Measurements from ENCODE around the gene GDPD3. TPM values are rescaled to one million over a fixed set of nuclear protein-coding genes. Genes with fewer than 3 reads are reported as not detected.

Gene GDPD3
- total and polyA plus RNA-seq, 10 of the 15 experiments (the other 5 are each of a cell fraction or from before 2014, with no cell fraction given), result 0.29 to 3.3 (median 0.97) TPM

DNA sequence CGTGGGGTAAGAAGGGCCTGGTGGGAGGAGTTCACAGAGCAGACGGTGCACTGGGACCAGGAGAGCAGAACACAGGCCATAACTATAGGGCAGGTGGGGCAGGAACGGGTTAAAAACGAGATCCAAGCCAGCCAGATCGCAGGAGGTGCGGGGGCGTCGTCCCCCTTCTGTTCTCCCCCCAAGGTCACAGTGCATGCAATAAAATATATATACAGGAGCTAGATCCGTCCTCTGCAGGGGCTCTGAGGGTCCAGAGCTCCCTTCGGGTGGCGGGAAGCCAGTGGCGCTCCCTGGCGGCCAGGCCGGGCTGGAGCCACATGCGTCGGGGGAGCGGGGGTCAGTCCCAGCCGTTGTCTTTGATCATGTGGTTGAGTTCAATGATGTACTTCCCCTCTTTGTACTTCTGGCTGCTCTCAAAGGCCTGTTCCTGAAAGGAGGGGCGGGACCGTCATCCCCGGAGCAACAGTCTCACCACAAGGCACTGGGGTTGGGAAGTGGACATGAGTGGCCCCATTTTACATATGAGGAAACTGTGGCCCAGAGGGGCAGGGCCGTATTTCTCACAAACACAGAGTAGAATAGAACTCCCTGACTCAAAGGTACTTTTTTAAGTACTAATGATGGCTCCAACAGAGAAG lies 20.8 kb downstream of the GDPD3 start (continued):
- TF ChIP-seq, protein P1, sequence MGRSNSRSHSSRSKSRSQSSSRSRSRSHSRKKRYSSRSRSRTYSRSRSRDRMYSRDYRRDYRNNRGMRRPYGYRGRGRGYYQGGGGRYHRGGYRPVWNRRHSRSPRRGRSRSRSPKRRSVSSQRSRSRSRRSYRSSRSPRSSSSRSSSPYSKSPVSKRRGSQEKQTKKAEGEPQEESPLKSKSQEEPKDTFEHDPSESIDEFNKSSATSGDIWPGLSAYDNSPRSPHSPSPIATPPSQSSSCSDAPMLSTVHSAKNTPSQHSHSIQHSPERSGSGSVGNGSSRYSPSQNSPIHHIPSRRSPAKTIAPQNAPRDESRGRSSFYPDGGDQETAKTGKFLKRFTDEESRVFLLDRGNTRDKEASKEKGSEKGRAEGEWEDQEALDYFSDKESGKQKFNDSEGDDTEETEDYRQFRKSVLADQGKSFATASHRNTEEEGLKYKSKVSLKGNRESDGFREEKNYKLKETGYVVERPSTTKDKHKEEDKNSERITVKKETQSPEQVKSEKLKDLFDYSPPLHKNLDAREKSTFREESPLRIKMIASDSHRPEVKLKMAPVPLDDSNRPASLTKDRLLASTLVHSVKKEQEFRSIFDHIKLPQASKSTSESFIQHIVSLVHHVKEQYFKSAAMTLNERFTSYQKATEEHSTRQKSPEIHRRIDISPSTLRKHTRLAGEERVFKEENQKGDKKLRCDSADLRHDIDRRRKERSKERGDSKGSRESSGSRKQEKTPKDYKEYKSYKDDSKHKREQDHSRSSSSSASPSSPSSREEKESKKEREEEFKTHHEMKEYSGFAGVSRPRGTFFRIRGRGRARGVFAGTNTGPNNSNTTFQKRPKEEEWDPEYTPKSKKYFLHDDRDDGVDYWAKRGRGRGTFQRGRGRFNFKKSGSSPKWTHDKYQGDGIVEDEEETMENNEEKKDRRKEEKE (IDR thresholded peaks at IDR 0.05), result no peak
- TF ChIP-seq, protein P2, sequence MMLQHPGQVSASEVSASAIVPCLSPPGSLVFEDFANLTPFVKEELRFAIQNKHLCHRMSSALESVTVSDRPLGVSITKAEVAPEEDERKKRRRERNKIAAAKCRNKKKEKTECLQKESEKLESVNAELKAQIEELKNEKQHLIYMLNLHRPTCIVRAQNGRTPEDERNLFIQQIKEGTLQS (IDR thresholded peaks at IDR 0.05; ENCODE audit: borderline replicate concordance, extremely low read depth, low read depth, low read length), result no peak

DNA sequence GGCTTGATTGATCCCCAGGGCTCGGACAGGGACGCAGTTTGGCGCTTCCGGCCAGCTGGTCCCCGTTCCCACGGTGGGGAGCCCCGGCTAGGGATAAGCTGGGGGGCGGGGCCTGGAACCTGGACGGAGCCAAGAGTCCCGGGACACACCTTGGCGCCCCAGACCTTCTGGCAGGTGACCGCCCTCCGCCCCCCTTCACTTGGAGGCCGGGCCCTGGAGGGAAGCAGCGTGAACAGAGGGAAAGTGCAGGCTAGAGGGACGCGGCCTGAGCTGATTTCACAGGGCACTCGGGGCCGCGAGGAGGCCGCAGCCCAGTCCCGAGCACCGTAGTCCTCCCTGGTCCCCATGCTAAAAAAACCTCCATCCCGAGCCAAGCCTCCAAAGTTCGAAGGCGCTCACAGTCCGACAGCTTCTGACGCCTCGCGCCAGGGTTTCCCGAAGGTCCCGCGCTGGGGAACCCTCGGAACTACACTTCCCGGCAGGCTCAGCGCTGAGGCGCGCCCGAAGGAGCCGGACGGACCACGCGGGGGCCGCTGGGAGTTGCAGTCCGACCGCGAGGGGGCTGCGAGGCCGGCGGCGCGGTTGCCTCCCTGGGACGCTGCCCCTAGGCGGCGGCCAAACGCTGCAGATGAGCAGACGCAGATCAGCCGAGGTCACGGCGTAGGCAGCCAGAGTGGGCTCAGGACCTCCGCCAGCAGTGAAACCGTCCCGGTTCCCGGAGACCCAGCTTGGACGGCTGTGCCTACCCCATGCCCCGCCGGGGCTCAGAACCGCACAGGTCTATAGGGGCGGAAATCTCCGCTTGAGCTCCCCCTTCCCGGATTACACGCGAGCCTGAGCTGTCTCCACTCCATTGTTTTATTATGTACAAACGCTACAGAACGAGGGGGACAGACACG lies 21.6 kb downstream of the GDPD3 start, which contains the start of gene TBX6:
Gene TBX6, minus strand, starts transcription at position 451 of the 899 bp plus-strand sequence. CDS start 731 bp downstream, outside the sequence.
- Histone ChIP-seq H3K9me3 (replicated peaks; ENCODE audit: control insufficient read depth, insufficient read depth, low read length) (peaks cover 1% of the 10 kb centered on the region; the same call in 1 of the 3 replicates), H2AFZ (ENCODE audit: control insufficient read depth, low read depth, low read length) (peak within 1 kb of the TSS; percentile 97), H3K36me3 (ENCODE audit: control insufficient read depth in 2 of 2, insufficient read depth in 2 of 2, low read length in 1 of 2) (no peaks in the 10 kb centered on the region; a peak in 1 of 4 replicates), H3K4me3 (peak within 1 kb of the TSS; percentile 72), H3K4me2 (ENCODE audit: control insufficient read depth, insufficient read depth) (peak within 1 kb of the TSS; percentile 97), H3K27ac (ENCODE audit: control insufficient read depth, insufficient read depth) (peak within 1 kb of the TSS; percentile 88), H3K9ac (ENCODE audit: control insufficient read depth, insufficient read depth, low read length) (peak within 1 kb of the TSS; percentile 92), H4K20me1 (ENCODE audit: control insufficient read depth, insufficient read depth) (no peaks in the 10 kb centered on the region), H3K4me1 (ENCODE audit: control insufficient read depth, insufficient read depth, low read length) (peaks cover 26% of the 10 kb centered on the region), H3K79me2 (ENCODE audit: control insufficient read depth, insufficient read depth, low read length) (peaks cover 2% of the 10 kb centered on the region; the same call in 1 of the 2 replicates), H3K27me3 (replicated peaks in 1 of 2; ENCODE audit: control insufficient read depth in 2 of 2, insufficient read depth in 2 of 2, low read length in 1 of 2) (no peaks in the 10 kb centered on the region)
- intact Hi-C loops (cut with micrococcal nuclease; ENCODE audit: unreplicated experiment), result loop anchor here (5.0 to 10.0 kb wide), 2 partner anchors 263 to 316 kb away; partner anchors contain the start of genes CD2BP2 and ZNF771
- in situ Hi-C loops (cut with MboI), result loop anchor here (5.0 to 25.0 kb wide), 2 partner anchors 316 to 1796 kb away; partner anchors contain the start of gene ZNF771
- SMC1A ChIA-PET (ENCODE audit: uncharacterized antibody, unreplicated experiment), result interaction anchor here (0.6 to 3.5 kb wide), 24 partner anchors 10 to 606 kb away, joined by 3 to 30 read pairs (median 4); partner anchors contain the start of genes ALDOA, CORO1A, DCTPP1 and PRR14
- BruUV-seq (replicated peaks), result no TSS peak
- DNase-seq (ENCODE audit: low read depth, low spot score), result peak; percentile 64
- peak; percentile 86 for FAIRE-seq
- WGBS (ENCODE audit: insufficient coverage, insufficient replicate concordance, low lambda C conversion rate, missing lambda C conversion rate), result 2% methylated on average over 75 of the region's 76 CpGs
- ATAC-seq, result peak; percentile 88
- CTCF ChIA-PET, result interaction anchor here (0.6 to 6.8 kb wide), 49 partner anchors 9 to 605 kb away, joined by 3 to 77 read pairs (median 4); partner anchors contain the start of genes ALDOA, CD2BP2, CORO1A and DCTPP1
- POLR2A ChIA-PET, result interaction anchor here (0.8 to 5.3 kb wide), 18 partner anchors 12 to 558 kb away, joined by 3 to 59 read pairs (median 4); partner anchors contain the start of genes ALDOA, CORO1A, DCTPP1 and PPP4C
- RAD21 ChIA-PET (ENCODE audit: unreplicated experiment), result interaction anchor here (0.7 to 3.7 kb wide), 31 partner anchors 16 to 544 kb away, joined by 3 to 42 read pairs (median 4); partner anchors contain the start of genes ALDOA, CORO1A, DCTPP1 and MAPK3
- TF ChIP-seq, protein P3, sequence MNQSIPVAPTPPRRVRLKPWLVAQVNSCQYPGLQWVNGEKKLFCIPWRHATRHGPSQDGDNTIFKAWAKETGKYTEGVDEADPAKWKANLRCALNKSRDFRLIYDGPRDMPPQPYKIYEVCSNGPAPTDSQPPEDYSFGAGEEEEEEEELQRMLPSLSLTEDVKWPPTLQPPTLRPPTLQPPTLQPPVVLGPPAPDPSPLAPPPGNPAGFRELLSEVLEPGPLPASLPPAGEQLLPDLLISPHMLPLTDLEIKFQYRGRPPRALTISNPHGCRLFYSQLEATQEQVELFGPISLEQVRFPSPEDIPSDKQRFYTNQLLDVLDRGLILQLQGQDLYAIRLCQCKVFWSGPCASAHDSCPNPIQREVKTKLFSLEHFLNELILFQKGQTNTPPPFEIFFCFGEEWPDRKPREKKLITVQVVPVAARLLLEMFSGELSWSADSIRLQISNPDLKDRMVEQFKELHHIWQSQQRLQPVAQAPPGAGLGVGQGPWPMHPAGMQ (IDR thresholded peaks at IDR 0.05; ENCODE audit: borderline replicate concordance), result no peak
- TF ChIP-seq, protein P4, sequence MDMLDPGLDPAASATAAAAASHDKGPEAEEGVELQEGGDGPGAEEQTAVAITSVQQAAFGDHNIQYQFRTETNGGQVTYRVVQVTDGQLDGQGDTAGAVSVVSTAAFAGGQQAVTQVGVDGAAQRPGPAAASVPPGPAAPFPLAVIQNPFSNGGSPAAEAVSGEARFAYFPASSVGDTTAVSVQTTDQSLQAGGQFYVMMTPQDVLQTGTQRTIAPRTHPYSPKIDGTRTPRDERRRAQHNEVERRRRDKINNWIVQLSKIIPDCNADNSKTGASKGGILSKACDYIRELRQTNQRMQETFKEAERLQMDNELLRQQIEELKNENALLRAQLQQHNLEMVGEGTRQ (IDR thresholded peaks at IDR 0.05; ENCODE audit: borderline replicate concordance, low read depth, low read length), result no peak
- TF ChIP-seq FOXM1 (IDR thresholded peaks at IDR 0.05; ENCODE audit: low read depth, low read length) (no peak), SMARCA5 (IDR thresholded peaks at IDR 0.05) (peak; percentile 81)
- TF ChIP-seq, protein P5, sequence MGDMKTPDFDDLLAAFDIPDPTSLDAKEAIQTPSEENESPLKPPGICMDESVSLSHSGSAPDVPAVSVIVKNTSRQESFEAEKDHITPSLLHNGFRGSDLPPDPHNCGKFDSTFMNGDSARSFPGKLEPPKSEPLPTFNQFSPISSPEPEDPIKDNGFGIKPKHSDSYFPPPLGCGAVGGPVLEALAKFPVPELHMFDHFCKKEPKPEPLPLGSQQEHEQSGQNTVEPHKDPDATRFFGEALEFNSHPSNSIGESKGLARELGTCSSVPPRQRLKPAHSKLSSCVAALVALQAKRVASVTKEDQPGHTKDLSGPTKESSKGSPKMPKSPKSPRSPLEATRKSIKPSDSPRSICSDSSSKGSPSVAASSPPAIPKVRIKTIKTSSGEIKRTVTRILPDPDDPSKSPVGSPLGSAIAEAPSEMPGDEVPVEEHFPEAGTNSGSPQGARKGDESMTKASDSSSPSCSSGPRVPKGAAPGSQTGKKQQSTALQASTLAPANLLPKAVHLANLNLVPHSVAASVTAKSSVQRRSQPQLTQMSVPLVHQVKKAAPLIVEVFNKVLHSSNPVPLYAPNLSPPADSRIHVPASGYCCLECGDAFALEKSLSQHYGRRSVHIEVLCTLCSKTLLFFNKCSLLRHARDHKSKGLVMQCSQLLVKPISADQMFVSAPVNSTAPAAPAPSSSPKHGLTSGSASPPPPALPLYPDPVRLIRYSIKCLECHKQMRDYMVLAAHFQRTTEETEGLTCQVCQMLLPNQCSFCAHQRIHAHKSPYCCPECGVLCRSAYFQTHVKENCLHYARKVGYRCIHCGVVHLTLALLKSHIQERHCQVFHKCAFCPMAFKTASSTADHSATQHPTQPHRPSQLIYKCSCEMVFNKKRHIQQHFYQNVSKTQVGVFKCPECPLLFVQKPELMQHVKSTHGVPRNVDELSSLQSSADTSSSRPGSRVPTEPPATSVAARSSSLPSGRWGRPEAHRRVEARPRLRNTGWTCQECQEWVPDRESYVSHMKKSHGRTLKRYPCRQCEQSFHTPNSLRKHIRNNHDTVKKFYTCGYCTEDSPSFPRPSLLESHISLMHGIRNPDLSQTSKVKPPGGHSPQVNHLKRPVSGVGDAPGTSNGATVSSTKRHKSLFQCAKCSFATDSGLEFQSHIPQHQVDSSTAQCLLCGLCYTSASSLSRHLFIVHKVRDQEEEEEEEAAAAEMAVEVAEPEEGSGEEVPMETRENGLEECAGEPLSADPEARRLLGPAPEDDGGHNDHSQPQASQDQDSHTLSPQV (IDR thresholded peaks at IDR 0.05), result peak; percentile 79; the same call in 1 of the 2 replicates
